ENCODE data around the gene A2M. TPM values are rescaled to one million over a fixed set of nuclear protein-coding genes. Genes with fewer than 3 reads are reported as not detected.
A peak's percentile ranks its signal among the peaks of the same experiment; 100 is the strongest.

Gene A2M
- total and polyA plus RNA-seq, 2 of the 13 experiments (the other 11 are each of a cell fraction or from before 2014, with no cell fraction given) = 2,807 to 6,551 TPM

GRCh38 chr12:9134981-9135628 lies 19.4 kb upstream of the A2M start (continued):
- TF ChIP-seq ZBTB33 (CRISPR knock-in tag; IDR thresholded peaks at IDR 0.05) = peak; percentile 29; the same call in 1 of the 2 replicates
- TF ChIP-seq CTCF (CRISPR knock-in tag; IDR thresholded peaks at IDR 0.05) = peak; percentile 67
- no peak for TF ChIP-seq TFE3 (CRISPR knock-in tag; IDR thresholded peaks at IDR 0.05)
- no peak for TF ChIP-seq HMG20A (CRISPR knock-in tag; IDR thresholded peaks at IDR 0.05; ENCODE audit: borderline replicate concordance)
- TF ChIP-seq CSRNP2 (CRISPR knock-in tag; conservative IDR thresholded peaks at IDR 0.05; ENCODE audit: low read depth) = no peak
- peak; percentile 71; the same call in 1 of the 2 replicates for TF ChIP-seq ZBTB4 (CRISPR knock-in tag; IDR thresholded peaks at IDR 0.05; ENCODE audit: borderline replicate concordance)
- no peak for TF ChIP-seq SNRNP70 (IDR thresholded peaks at IDR 0.05; ENCODE audit: low read depth, low read length)
- TF ChIP-seq HIVEP1 (CRISPR knock-in tag; IDR thresholded peaks at IDR 0.05) = no peak
- no peak for TF ChIP-seq TSC22D2 (CRISPR knock-in tag; IDR thresholded peaks at IDR 0.05; ENCODE audit: borderline replicate concordance)
- no peak for TF ChIP-seq ZNF3 (CRISPR knock-in tag; IDR thresholded peaks at IDR 0.05)
- TF ChIP-seq NFE2L2 (IDR thresholded peaks at IDR 0.05; ENCODE audit: low read length) = no peak
- 0 out of 2 replicates have a peak, but pooled peaks have one; percentile 23 for TF ChIP-seq ZSCAN31 (CRISPR knock-in tag; IDR thresholded peaks at IDR 0.05; ENCODE audit: low read depth)
- TF ChIP-seq MAFK (conservative IDR thresholded peaks at IDR 0.05 in 1 of 2, IDR thresholded peaks at IDR 0.05 in 1 of 2; ENCODE audit: low read length in 2 of 2) = peak; percentile 39 to 51; a peak in 2 of 4 replicates
- no peak for TF ChIP-seq ARID2 (CRISPR knock-in tag; IDR thresholded peaks at IDR 0.05; ENCODE audit: borderline replicate concordance)
- TF ChIP-seq ZNF205 (CRISPR knock-in tag; IDR thresholded peaks at IDR 0.05) = 0 out of 2 replicates have a peak, but pooled peaks have one; percentile 18
- TF ChIP-seq TAF15 (IDR thresholded peaks at IDR 0.05; ENCODE audit: low read depth, low read length, poor library complexity, severe bottlenecking) = no peak
- TF ChIP-seq ATF1 (CRISPR knock-in tag; IDR thresholded peaks at IDR 0.05) = no peak
- TF ChIP-seq FOSL2 (CRISPR knock-in tag; IDR thresholded peaks at IDR 0.05) = peak; percentile 27; the same call in 1 of the 2 replicates
- no peak for TF ChIP-seq ZNF20 (CRISPR knock-in tag; IDR thresholded peaks at IDR 0.05)
- TF ChIP-seq SMAD1 (CRISPR knock-in tag; IDR thresholded peaks at IDR 0.05; ENCODE audit: borderline replicate concordance, low read depth) = no peak

All from HepG2 (cell line).